Globus pallidus (tissue), 1 donor: ENCODE data around the gene EGFR.
"Not testable (repeated sequence)": the region's sequence is repeated elsewhere in the genome, so short reads cannot be mapped to it uniquely, and the experiment has no call there.

Experiments used
- DNase-seq: peaks from one replicate; pipeline ENCODE4 v3.0.0-alpha.2; 2015; ENCODE audit warnings: low spot score

Gene EGFR

DNA sequence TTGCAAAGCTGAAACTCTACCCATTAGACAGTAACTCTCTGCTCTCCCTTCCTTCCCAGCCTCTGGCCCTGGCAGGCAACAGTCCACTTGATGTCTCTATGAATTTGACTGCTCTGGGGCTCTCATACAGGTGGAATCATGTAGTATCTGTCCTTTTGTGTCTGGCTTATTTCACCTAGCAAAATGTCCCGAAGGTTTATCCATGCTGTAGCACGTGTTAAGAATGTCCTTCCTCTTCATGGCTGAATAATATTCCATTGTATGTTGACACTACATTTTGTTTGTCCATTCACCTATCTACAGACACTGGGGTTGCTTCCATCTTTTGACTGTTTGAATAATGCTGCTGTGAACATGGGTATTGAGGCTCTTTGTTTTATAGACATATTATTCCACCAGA is 128.9 kb downstream of the EGFR start:
- DNase-seq = no peak

DNA sequence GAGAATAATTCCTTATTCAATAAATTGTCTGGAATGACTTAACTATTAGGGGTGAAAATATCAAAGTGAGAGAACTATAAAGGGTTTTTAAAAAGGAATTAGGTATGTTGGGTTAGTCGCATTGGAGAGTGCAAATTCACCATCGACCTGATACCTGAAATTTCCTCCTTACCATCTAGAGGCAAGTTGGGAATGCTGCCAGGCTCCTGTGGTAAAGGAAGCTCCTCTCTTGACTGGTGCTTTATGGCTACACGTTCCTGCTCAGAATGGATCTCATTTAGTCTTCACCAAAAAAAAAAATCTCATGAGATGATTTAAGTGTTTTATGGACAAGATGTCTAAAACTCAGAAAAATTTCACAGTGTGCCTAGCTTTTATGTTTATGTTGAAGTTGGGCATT is 129.8 kb downstream of the EGFR start:
- DNase-seq = no peak

DNA sequence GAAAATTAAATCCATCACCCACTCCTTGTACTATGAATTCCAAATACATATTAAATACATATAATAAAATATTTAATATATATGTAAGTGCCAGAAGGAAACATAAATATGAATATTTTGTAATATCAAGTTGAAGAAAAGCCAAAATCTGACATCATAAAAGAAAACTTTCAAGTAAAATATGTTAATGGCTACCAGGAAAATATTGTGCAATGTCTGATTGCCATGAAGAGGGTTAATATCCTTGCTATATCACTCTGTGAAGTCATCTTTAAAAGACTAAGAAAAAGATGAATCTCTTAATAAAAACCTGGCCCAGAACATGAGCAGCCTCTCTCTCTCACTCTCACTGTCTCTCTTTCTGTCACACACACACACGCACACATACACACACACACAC is 130.2 kb downstream of the EGFR start:
- no peak for DNase-seq

DNA sequence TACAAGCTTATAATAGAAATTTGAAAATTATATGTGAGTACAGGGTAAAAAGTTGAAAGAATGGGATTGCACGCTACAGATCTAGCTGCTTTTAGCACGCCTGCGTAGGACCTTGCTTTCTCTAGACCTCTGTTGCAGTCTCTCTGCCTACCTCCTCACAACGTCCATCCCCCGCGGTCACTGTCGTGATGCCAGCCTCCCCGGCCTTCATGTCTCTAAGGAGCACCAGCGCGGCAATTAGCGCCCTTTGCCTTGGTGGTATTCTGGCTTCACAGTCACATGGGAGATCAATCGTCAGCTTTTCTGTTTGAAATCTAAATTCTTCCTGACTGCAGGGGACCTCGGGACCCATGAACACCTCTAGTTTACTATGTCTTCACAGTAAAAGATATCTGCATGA is 131.3 kb downstream of the EGFR start:
- no peak for DNase-seq

DNA sequence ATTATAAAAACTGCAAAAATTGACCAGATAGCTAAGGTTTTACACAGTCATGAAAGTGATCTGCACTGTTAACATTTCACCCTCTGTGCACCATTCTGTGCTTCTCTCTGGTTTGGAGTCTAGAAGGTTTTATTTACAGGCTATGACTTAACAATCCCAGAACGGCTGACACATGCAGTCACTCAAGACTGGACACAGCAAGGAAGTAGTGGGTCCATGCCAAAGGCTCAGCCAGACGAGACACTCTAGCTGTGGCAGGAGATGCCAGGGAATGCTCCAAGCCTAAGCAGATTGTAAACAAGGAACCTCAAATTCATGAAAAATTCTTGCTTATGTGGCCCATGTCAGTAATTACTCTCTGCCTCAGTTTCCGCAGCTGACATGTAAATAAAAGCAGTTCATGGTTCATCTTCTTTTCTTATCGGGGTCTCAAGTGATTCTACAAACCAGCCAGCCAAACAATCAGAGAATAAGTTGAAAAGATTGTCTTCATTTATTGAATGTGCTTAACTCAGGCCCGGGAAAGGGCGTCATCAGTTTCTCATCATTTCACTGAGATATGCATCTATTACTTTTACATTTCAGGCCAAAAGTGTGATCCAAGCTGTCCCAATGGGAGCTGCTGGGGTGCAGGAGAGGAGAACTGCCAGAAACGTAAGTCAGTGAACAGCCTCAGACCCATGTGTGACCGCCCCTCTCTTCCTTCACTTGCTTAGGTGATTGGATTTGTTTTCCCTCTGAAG is 132.1 kb downstream of the EGFR start:
- no peak for DNase-seq

DNA sequence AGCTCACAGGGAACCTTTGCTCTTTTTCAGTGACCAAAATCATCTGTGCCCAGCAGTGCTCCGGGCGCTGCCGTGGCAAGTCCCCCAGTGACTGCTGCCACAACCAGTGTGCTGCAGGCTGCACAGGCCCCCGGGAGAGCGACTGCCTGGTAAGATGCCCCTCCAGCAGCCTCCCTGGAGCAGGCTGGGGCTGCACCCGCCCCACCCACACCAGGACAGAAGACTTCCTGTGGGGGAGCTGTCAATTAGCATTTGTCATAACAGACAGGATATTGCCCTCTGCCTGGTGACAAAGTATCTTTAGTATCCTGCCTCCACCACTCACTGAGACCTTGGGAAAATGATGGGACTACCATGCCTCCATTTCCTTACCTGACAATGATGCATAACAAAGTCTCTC is 133.7 kb downstream of the EGFR start:
- no peak for DNase-seq

DNA sequence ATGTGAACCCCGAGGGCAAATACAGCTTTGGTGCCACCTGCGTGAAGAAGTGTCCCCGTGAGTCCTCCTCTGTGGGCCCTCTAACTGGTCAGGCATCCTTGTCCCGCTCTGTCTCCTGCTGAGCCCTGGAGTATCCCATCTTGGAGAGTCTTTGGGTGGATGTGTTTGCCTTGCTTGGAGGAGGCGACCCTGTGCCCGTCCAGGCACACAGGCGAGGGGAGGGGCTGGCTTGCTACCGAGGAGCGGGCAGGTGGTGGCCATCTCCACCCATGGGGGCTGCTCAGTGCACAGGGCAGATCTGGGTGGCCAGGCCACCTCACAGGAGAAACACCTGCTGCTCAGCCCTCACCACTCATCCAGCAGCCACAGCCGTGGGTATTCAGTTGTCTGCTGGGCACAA is 135.3 kb downstream of the EGFR start:
- DNase-seq = no peak

DNA sequence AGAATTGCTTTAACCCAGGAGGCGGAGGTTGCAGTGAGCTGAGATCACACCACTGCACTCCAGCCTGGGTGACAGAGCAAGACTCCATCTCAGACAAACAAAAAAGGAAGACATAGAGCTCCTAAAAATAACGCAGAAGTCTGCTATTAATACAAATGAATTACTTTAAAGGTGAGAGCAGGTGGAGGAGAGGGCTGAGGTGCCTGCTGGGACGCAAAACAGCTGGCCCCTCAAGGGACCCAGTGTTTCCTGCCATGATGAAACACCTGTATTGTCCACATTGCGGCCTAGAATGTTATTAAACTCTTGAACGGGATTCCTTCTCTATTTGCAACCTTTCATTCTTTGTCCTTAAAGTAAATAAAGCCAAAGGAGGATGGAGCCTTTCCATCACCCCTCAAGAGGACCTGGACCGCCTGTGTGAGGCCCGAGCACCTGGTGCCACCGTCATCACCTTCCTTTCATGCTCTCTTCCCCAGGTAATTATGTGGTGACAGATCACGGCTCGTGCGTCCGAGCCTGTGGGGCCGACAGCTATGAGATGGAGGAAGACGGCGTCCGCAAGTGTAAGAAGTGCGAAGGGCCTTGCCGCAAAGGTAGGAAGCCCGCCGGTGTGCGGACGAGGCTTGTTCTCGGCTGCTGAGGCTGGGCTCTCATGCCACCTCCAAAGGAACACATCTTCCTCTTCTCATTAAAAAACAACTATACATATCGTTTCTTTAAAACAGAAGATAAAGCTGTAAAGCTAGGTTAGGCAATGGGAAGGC is 136.7 kb downstream of the EGFR start:
- DNase-seq = no peak

DNA sequence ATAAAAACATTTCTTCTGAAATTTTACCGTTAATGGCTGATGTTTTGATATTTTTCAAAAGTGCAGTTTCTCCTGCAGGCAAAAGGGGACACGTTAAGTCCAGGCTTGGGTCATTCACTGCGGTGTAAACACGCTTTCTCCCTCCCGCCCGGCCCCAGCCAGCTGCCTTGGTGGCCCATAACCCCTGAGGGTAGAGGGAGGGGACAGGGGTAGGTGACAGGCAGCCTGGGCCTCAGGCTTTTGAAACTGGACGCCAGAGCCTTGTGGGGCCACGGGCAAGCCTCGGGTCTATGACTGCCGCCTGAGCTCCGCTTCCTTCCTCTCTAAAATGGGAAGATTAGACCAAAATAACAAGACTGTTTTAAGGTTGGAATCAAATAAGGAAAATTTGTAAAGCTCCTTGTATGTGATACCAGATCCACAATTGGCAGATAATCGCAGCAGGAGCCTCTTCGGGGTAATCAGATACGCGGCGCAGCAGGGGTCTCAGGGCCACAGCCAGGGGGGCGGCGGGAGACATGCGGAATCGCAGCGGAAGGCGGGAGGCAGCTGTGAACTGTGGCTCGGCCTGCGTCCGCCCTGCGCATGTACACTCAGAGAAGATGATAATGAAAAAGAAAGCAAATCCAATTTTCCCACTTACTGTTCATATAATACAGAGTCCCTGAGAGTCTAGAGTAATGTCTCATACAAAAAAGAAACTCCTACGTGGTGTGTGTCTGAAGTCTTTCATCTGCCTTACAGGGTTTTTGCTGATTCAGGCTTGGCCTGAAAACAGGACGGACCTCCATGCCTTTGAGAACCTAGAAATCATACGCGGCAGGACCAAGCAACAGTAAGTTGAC is 138.3 kb downstream of the EGFR start:
- DNase-seq = no peak

DNA sequence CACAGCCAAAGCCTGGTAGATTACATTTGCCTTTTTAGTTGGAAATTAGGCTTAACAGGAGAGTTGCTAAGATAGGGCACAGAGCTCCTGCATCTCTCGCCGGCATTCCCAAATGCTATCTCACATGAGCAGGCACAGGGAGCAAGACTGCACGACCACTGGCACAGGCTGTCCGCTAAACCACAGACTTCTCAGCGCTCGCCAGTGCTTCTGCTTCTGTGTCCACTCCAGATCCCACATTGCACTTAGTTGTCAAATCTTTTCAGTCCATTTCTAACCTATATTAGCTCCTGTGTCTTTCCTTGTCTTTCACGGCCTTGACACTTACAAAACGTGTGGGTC is 138.9 kb downstream of the EGFR start:
- no peak for DNase-seq

DNA sequence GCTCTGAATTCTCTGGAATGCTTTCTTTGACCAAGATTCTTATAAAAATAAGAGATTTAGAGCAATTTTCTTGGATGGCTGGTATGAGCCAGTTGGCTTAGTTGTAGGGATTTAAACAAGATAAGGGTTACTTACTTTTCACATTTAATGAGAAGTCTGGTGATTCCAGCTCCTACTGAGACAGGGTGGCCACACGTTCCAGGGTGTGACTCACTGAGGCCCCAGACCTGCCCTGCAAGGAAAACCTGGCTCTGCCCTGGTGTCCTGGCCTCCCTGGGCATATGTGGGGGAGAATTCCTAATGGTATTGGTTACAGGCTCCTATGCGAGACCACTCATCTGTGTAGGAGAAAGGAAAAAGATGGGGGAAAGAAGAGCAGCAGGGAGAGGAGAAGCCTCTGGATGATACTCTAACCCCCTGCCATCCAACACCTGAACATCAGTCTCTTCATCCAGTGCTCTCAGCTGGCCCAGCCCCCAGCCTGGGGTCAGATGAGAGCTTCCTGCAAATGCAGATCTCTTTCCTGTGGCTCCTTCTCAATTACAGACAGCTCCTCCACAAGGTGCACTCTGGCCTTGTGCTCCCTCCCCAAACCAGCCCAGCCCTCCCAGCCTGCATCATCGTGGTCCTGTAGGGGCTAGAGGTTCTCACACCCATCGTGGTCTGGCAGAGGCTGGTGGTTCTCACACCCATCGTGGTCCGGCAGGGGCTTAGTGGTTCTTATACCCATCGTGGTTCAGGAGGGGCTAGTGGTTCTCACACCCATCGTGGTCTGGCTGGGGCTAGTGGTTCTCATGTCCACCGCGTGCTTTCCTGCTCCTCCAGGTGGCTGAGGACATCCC is 139.9 kb downstream of the EGFR start:
- DNase-seq = no peak

DNA sequence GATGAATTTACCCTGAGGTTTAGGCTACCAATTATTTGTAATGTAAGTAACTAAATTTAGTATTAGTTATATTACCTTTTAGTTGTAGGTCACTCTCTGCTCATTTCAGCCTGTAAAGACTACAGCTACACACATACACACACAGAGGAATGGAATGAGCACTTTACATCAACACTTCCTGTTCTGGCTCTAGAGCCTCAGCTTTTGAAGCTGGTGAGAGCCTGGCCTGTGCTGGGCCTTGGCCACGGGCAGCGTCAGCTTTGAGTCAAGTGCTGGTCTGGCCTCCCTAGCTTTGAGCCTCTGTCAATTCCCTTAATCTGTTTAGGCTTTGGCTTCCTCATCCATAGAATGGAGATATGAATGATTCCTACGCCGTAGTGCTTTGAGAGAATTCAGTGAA is 141.7 kb downstream of the EGFR start:
- DNase-seq = no peak

DNA sequence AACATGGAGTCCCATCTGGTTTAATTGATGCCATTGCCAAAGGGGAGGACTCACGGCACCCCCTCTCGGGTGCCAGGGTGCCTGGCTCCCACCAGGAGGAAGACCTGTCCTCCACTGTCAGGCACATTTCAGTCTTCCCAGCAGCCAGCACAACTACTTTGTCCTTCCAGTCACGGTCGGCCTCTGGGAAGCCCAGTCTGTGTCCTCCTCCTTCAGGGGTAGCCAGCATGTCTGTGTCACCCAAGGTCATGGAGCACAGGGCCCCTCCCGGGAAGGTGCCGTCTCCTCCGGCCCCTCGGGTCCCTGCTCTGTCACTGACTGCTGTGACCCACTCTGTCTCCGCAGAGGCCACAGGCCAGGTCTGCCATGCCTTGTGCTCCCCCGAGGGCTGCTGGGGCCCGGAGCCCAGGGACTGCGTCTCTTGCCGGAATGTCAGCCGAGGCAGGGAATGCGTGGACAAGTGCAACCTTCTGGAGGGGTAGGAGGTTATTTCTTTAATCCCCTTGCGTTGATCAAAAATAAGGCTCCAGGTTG is 142.4 kb downstream of the EGFR start:
- no peak for DNase-seq

DNA sequence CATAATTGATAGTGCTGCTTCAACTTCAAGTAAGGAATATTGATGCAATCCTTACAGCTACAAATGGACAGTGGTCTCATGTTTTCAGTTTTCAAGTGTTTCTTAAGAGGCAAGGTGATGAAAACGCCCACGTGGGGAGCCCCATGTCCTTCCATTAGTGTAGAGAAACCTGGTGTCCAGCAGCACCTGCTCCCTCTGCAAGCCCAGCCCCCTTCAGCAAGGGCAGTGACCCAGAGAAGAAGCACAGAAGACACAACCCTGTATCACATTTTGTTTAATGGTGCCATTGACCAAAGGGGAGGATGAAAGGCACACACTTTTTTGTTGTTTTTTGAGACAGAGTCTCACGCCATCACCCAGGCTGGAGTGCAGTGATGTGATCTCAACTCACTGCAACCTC is 143.7 kb downstream of the EGFR start:
- DNase-seq = no peak

DNA sequence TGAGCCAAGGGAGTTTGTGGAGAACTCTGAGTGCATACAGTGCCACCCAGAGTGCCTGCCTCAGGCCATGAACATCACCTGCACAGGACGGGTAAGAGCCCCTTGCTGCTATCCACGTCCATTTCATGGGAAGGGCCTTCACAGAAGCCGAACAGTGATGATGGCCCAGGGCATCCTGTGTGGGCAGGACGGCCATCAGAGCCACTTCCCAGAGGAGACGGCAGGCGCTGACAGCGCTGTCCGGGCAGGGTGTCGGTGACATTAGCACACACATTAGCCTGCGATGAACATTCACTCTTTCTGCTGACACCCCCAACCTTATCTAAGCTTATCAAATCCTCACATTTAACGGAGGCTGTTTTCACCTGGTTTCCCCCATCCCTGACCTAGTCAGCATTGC is 144.9 kb downstream of the EGFR start:
- DNase-seq = no peak

DNA sequence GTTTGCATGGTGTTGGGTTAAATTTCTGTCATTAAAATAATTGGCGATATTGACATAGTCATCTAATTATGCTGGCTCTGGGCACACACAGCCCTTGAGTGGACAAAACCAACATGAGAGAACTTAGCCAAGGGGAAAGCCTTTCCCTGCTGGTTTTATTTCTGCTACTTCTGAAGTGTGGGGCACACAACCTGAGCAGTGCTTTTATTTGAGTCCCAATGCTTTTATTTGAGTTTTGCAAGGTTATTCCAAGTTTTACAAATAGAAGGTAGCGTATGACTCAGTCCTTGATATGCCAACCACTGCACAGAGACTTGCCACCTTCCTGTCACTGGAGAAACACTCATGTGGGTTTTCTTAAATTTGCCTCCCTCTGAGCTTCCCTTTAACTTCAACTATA is 145.7 kb downstream of the EGFR start:
- DNase-seq = no peak

DNA sequence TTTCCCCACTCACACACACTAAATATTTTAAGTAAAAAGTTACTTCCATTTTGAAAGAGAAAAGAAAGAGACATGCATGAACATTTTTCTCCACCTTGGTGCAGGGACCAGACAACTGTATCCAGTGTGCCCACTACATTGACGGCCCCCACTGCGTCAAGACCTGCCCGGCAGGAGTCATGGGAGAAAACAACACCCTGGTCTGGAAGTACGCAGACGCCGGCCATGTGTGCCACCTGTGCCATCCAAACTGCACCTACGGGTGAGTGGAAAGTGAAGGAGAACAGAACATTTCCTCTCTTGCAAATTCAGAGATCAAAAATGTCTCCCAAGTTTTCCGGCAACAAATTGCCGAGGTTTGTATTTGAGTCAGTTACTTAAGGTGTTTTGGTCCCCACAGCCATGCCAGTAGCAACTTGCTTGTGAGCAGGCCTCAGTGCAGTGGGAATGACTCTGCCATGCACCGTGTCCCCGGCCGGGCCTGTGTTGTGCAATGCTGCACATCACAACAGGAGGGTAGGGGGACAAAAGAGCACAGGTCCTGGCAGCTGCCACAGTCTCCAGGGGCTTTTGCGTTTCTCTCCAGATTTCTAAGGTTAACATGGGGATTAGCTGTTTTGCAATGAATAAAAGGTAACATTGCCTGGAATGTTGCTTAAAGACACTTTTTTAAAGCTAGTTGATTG is 146.5 kb downstream of the EGFR start:
- DNase-seq = no peak

DNA sequence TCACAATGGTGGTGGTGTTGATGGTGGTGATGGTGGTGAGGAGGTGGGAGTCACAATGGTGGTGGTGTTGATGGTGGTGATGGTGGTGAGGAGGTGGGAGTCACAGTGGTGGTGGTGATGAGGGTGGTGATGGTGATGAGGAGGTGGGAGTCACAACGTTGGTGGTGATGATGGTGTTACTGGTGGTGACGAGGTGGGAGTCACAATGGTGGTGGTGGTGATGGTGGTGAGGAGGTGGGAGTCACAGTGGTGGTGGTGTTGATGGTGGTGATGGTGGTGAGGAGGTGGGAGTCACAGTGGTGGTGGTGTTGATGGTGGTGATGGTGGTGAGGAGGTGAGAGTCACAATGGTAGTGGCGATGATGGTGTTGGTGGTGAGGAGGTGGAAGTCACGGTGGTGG is 148.5 kb downstream of the EGFR start:
- DNase-seq = not testable (repeated sequence)

DNA sequence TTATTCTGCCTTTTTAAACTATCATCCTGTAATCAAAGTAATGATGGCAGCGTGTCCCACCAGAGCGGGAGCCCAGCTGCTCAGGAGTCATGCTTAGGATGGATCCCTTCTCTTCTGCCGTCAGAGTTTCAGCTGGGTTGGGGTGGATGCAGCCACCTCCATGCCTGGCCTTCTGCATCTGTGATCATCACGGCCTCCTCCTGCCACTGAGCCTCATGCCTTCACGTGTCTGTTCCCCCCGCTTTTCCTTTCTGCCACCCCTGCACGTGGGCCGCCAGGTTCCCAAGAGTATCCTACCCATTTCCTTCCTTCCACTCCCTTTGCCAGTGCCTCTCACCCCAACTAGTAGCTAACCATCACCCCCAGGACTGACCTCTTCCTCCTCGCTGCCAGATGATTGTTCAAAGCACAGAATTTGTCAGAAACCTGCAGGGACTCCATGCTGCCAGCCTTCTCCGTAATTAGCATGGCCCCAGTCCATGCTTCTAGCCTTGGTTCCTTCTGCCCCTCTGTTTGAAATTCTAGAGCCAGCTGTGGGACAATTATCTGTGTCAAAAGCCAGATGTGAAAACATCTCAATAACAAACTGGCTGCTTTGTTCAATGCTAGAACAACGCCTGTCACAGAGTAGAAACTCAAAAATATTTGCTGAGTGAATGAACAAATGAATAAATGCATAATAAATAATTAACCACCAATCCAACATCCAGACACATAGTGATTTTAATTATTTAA is 151.7 kb downstream of the EGFR start:
- no peak for DNase-seq

DNA sequence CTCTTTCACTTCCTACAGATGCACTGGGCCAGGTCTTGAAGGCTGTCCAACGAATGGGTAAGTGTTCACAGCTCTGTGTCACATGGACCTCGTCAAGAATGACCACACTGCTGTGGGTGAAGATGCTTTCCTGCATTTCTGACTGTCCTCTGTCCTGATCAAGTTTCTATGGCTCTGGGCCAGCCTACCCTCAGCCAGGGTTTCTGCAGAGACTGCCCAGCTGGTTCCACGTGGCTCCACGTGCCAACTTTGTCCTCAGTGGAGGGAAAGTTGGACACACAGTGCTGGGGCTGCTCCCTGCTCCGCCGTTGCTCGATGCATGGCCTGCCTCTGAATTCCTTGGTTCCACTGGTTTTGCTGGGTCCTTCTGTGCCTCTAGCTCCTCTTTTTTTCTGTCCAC is 152.3 kb downstream of the EGFR start:
- no peak for DNase-seq

DNA sequence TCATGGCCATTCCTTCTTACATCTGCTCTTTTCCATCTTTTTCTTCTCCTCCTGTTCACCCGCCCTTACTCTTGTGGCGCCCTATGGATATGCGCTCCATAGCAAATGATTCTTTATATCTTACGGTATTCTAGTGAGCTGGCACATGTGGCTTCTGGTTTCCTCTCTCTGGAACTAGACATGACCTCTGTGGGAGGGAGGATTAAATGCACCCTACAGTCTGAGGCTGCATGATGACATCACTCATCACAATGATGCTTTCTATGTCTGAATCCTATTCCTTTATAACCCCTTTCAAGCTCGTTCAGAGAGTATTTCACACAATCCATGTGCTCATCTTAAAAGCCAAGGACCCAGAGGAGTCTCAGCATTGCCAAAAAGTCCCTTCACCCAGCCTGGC is 153.3 kb downstream of the EGFR start:
- DNase-seq = no peak
